Activated gamma-delta T cell treated with Interleukin-2 at 50 U/mL for 16 hours (primary cell): ENCODE data around the gene TGFBI.

Experiments used
- DNase-seq: peaks from one replicate; pipeline ENCODE4 v3.0.0-alpha.2; 2020

The TGFBI gene

DNA sequence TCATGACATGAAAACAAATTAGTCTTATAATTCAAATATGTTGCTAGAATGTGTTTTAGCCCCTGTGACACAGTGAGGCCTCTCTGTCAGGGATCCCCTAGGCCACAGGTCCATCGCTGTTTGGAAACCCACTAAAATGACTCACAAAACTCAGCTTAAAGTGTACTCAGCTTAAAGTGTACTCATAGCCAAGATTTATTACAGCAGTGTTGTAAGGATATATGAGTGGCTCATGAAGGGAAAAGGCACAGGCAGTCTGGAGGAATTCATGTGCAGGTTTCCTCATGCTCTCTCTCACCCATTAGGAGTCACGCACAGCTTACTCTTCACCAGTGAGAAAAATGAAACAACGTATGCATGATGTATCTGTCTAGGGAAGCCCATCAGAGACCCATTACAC is 24.4 kb upstream of the TGFBI start:
- DNase-seq = no peak

DNA sequence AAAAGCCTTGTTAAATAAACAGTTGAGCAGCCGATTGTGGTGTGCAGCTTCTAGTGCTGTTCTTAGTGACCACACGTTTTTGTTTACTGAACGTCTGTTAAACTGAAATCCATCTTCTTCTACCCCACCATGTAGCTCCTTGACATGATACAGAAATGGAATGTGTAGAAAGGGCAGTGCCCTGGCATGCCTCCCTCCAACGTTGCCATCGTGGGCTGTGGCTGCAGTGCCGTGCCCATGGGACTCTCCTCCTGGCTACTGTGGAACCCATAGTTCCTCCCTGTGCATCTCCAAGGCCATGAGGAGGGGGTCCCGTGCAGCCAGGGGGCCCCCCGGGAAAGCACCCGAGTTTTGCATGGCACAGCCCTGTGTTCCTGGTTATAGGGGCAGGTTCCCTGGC is 23.3 kb upstream of the TGFBI start:
- no peak for DNase-seq

GRCh38 chr5:136006164-136006563 is 22.6 kb upstream of the TGFBI start:
- no peak for DNase-seq

GRCh38 chr5:136006761-136007251 is 22.0 kb upstream of the TGFBI start:
- no peak for DNase-seq

- DNase-seq = no peak
These were observed 21.5 kb upstream of the TGFBI start for GRCh38 chr5:136007271-136007670.

DNA sequence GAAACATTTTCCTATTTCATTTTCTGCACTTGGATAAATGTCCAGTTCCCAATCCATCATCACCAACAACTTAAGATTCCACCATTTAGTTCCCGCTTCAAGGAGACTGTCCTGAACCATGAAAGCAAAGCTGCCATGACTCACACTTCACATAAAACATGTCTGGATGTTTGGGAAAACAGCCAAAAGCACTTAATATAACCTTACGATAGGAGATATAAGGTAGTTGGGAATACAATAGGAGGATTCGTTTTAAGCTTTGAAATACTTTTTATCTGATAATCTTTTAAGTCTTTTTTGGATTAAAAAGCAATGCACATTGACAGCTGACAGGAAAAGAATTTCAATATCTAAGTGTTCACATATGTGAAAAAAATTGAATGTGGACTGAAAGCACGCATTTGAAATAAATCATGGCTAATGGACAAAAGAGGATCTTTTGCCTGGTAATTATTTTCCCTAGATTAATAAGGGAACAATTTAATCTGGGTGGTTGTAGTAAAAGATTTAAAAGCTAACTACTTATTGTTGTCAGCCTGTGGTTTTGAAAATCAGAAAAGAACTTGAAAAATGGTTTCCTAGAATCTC is 17.3 kb upstream of the TGFBI start:
- DNase-seq = no peak

DNA sequence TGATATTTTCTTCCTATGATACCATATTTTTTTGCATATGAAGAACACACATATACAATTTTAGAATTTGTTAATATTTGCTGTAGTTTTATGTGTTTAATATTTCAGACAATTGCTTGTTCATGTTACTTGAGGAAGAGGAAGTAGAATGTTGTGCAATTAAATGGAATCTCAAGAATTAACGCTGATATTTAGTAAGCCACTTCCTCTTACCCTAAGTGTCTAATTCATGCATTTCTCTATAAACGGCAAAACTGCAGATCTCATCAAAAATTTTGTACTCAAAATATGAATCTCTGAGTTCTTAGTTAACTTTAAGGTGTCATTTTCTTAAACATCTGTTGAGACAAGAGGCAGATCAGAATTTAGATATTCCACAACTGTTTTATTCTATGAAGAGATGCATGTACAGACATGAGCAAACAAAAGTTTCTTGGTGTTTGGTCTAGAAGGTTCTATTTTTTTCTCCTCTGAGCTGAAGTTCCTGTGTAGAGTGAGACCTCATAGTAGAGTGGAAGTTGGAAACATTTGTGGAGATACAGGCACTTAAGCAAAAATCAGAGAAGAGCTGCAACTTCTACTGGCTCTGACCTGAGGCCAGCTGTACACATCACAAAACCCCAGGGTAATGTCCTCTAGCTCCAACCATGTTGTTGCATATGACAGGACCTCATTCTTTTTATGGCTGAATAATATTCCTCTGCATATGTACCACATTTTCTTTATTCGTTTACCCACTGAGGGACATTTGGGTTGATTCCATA is 16.6 kb upstream of the TGFBI start:
- DNase-seq = no peak

DNA sequence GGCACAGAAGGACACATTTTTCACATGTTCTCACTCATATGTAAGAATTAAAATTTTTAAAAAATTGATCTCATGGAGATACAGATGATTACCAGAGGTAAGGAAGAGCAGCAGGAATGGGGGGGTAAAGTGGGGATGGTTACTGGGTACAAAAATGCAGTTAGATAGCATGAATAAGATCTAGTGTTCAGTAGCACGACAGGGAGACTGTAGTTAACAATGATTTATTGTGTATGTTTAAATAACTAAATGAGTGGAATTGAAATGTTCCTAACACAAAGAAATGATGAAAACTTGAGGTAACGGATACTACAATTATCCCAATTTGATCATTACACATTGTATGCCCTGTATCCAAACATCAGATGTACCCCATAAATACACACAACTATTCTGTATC is 15.2 kb upstream of the TGFBI start:
- no peak for DNase-seq

- DNase-seq = no peak
These were observed 14.5 kb upstream of the TGFBI start for GRCh38 chr5:136014049-136015002.

GRCh38 chr5:136015003-136015375 is 13.8 kb upstream of the TGFBI start:
- DNase-seq = no peak

DNA sequence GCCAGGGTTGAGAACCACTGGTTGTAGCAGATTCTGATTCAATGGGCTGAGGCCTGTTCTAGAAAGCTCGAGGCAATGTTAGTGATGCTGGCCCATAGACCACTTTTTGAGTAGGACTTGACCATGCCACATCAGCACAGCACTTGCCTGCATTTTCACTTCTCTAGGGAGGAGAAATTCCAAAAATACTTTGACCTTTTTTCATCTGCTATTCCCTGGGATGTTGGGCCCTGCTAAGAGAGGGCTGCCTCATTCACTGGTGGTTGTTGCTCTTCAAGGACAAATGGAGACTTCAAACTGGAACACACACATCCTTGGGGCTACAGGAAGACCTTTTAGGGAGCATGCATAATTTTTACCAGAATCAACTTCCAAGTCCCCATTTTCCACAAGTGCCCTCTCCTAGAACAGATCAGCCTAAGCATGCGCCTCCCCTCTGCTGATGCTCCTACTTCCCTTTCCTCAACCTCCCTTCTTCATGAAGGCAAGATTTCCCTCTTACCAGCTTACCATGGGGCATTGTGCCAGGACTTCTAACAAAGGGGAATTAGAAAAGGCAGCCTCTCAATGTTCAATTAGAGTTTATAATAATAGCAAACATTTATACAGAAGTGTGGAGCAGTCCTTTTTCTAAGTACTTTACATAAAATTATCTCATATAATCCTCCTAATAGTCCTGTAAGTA is 12.7 kb upstream of the TGFBI start:
- no peak for DNase-seq

GRCh38 chr5:136016945-136017530 is 11.8 kb upstream of the TGFBI start:
- no peak for DNase-seq

DNA sequence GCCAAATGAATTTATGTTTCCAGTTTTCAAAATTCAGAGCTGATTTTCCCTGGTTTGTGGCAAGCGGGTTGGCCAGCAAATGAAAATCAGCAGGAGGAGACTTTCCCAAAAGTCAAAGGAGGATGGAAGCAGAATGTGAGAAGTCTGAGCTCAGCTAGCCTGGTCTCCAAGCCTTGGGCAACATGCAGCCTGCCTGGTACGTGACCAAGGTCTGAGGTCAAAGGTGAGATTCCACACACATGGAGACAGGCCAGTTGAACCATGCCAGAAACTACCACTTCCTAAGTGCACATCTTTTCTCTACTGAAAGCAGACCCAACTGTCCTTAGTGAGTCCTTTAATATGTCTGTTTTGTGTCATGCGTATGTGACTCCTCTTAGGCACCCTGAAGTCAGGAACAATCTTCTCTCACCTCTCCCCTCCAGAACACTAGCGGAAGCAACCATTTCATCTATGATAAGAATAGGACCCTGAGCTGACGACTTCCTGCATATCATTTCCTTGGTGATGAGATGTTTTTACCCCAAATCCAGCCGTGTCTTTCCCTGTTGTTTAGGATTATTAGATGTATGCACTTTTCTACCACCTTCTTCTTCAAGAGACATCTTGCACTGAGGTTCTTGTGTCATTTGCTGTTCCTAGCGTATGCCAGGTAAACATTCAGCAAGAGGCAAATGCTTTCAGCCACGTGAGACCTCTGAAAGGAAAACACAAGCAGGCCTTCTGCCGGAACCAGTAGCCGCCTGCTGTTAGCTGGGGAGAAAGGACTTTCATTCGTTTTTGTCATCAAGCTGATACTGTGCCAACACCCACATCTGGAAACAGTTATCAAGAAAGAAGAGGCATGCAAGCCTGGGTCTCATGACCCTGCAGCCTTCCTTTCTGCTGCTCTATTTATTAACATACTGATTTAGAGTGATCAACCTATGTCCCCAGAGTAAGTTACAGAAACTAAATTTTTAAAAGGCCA is 9.7 kb upstream of the TGFBI start:
- DNase-seq = no peak

DNA sequence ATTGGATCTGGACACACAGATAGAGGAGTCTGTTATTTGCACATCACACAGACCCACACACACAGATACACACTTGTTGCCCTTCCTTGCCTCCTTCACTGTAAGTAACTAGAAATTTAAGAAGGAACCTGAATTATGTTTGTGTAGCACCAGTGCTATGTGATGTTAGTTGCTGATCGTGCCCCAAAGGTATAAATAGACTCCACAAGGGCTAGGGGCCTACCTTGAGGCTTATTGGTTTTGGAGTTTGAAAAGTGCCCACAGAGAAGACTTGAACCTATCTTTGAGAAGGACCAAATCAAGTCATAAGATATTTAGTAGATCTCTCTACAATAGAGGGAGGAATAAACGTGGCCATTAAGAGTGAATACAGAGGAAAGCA is 8.8 kb upstream of the TGFBI start:
- no peak for DNase-seq

DNA sequence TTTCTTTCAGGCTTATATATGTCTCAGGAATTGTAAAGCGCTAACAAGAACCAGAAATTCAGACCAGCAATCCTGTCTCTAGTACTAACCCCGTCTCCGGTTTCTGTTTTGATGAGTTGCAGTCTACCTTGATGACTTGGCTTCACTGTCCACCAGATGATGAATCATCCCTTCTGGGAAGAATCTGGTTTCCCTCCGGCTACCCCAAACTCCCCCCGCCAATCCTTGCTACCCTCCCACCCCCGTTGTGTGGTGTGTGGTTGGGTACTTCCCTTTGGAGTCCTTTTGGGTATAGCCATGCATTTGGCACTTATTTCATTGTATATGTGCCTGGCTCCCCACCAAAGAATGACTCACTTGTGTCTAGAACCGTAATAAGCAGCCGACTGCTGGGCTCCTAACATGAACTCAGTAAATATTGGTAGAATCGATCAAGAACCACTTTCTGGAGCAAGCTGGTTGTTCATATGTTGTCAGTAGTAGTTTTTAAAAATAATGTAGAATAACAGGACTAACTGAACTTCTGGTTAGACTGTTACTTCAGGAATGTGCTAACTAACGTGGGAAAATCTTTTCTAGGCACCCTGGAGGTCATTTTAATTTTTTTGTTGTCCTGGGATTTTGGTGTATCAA is 8.3 kb upstream of the TGFBI start:
- DNase-seq = no peak

DNA sequence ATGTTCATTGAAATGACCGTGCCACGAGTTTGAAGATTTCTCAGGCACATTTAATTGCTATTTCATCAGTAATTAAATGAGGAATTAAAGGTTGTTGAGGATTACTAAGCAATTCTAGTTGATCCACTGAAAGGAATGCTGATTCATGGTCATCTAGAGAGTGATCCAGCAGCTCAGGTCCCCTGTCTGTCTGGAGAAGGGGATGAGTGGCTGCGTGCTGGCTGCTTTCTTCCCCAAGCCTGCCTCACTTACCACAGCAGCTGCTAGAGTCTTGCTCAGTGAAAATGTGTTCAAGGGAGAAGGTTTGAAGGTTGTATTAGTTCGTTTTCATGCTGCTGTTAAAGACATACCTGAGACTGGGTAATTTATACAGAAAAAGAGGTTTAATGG is 7.8 kb upstream of the TGFBI start:
- no peak for DNase-seq

DNA sequence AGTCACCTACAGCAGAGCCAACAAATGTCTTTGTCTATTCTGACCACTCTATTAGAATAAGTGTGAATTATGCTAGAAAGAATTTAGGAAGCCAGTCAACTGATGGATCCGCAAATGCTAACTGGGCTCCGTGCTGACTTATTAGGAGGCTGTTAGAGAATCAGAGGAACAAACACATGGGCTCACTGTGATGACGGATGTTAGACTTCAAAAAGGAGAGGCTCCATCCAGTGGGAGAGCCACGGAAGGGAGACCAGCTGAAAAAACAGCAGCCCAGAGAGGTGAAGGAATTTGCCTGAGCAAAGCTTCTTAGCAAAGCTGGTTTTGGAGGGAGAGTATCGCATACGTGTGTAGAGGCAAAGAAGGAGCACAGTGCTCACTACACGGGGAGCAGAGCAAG is 5.8 kb upstream of the TGFBI start:
- no peak for DNase-seq

GRCh38 chr5:136023958-136024541 is 4.7 kb upstream of the TGFBI start:
- no peak for DNase-seq

DNA sequence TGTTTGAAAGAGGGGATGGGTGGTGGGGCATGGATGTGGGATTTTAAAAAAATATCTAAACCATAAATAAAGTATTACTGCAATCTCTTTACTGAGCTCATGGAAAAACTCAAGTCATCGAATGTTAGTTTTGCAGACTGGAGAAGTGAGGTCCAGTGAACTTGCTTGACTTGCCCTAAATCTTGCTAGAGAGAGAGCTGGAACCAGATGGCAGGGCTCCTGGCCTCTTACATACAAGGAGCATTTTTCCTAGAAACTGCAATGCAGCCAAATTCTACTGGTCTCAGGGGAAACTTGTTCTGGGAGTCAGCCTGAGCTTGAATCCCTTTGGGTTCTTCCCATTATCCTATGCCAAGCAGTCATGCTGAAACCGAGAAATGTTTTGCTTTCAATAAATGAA is 2.9 kb upstream of the TGFBI start:
- DNase-seq = no peak

DNA sequence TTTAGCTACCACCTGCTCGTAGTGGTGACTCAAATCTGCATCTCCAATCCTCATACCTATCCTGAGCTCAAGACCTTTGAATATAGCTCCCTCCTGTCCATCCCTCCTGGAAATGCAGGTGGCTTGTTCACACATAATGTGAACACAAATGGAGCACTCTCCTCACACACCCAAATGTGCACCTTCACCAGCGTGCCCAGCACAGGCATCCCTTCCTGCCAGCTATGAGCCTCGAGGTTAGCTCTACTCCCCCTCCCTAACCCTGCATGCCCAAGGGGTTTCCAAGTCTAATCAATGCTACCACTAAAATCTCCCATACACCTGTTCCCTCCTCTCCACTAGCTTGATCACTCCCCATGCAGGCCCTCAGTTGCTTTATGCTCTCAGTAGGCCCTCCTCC is 2.2 kb upstream of the TGFBI start:
- no peak for DNase-seq

GRCh38 chr5:136027311-136027710 is 1.5 kb upstream of the TGFBI start:
- no peak for DNase-seq
